K562 (cell line): ENCODE data around the gene IKBKE. TPM values are rescaled to one million over a fixed set of nuclear protein-coding genes. Genes with fewer than 3 reads are reported as not detected.

ENCODE experiments used
- BRF1 ChIP-seq: IDR thresholded peaks from 3 replicates; pipeline ENCODE4 v1.6.1; 2011; ENCODE audit warnings: borderline replicate concordance, mild to moderate bottlenecking; ENCODE audit not compliant: insufficient read length; ENCODE audit errors: extremely low read depth
- E2F3 ChIP-seq: fragments of 250-450 bp; sonication (Bioruptor Pico); IDR thresholded peaks from 2 replicates; pipeline ENCODE4 v1.4.0; 2020; ENCODE audit warnings: mild to moderate bottlenecking
- EZH2 ChIP-seq: IDR thresholded peaks from 2 replicates; pipeline ENCODE4 v1.6.1; 2012; ENCODE audit warnings: low read depth, mild to moderate bottlenecking, inconsistent platforms, low read length, borderline replicate concordance
- FOXK2 ChIP-seq, 2 experiments: fragments of 450-650 bp; IDR thresholded peaks in 1 of 2; conservative IDR thresholded peaks in 1 of 2; 2 replicates each; pipeline ENCODE4 v1.6.1; 2016; ENCODE audit warnings: low read depth in 2 of 2, mild to moderate bottlenecking in 1 of 2
- JUN ChIP-seq, 2 experiments: sonication (generic) in 1 of 2; formaldehyde crosslinking in 1 of 2; IDR thresholded peaks; 2 replicates each; pipeline versions ENCODE4 v1.6.1 to v1.8.0; 2012 to 2022; ENCODE audit warnings: borderline replicate concordance in 2 of 2, mild to moderate bottlenecking in 2 of 2, improper control_type of control experiment in 1 of 2, low read depth in 1 of 2, low read length in 1 of 2, missing genetic modification reagents in 1 of 2
- KLF16 ChIP-seq: IDR thresholded peaks from 2 replicates; pipeline ENCODE4 v1.6.1; 2016; ENCODE audit warnings: antibody characterized with exemption
- MTA3 ChIP-seq: fragments of 450-650 bp; formaldehyde crosslinking; IDR thresholded peaks from 2 replicates; pipeline ENCODE4 v1.6.1; 2017; ENCODE audit warnings: mild to moderate bottlenecking, borderline replicate concordance
- TOE1 ChIP-seq, 2 experiments: fragments of 450-650 bp in 1 of 2; sonication (generic) in 1 of 2; formaldehyde crosslinking in 1 of 2; IDR thresholded peaks; 2 replicates each; pipeline versions ENCODE4 v1.7.1 to v1.8.0; 2016 to 2022; ENCODE audit warnings: borderline replicate concordance in 2 of 2, mild to moderate bottlenecking in 2 of 2, antibody characterized with exemption in 1 of 2, inconsistent platforms in 1 of 2, low read depth in 1 of 2, missing genetic modification reagents in 1 of 2, moderate library complexity in 1 of 2
- ZNF134 ChIP-seq: fragments of 250-450 bp; sonication (Bioruptor Pico); conservative IDR thresholded peaks from 2 replicates; pipeline ENCODE4 v1.4.0; 2020
- ZNF24 ChIP-seq: fragments of 450-650 bp; IDR thresholded peaks from 2 replicates; pipeline ENCODE4 v1.6.1; 2016
- polyA plus RNA-seq, 8 experiments: library from polyadenylated mRNA; depleted of rRNA in 4 of 8; stranded (reverse) in 5 of 8; unstranded in 3 of 8; fragments of >200 nt; fragmentation: Nextera tagmentation in 2 of 8; fragmentation: Illumina TruSeq in 1 of 8; extraction: Ambion mirVana in 2 of 8; extraction: Trizol in 1 of 8; gene quantifications; 2 replicates each; pipeline versions ENCODE4 v1.2.1 to v1.2.3, GENCODE V29; 2011 to 2014; ENCODE audit warnings: inconsistent platforms in 1 of 8, missing spikeins in 1 of 8
- total RNA-seq, 7 experiments: library from RNA; depleted of rRNA in 6 of 7; stranded (reverse); fragments of >200 nt in 6 of 7; fragmentation: Illumina TruSeq in 2 of 7; extraction: Trizol in 2 of 7; gene quantifications; 2 replicates each; pipeline versions ENCODE4 v1.2.1 to v1.2.3, GENCODE V29; 2011 to 2021; ENCODE audit warnings: low replicate concordance in 1 of 7
- TF ChIP-seq, protein P1 (sequence below): fragments of 450-650 bp; formaldehyde crosslinking; conservative IDR thresholded peaks from 2 replicates; pipeline ENCODE4 v1.4.0; 2022; ENCODE audit warnings: mild to moderate bottlenecking, missing genetic modification characterization
- TF ChIP-seq, protein P2 (sequence below): fragments of 450-650 bp; IDR thresholded peaks from 2 replicates; pipeline ENCODE4 v1.7.1; 2018; ENCODE audit warnings: mild to moderate bottlenecking, low read depth; ENCODE audit not compliant: partially characterized antibody
- TF ChIP-seq, protein P3 (sequence below): fragments of 250-450 bp; sonication (Bioruptor Pico); IDR thresholded peaks from 2 replicates; pipeline ENCODE4 v1.8.0; 2021; ENCODE audit warnings: moderate library complexity, mild to moderate bottlenecking, inconsistent platforms
- TF ChIP-seq, protein P4 (sequence below): sonication (generic); formaldehyde crosslinking; IDR thresholded peaks from 2 replicates; pipeline ENCODE4 v1.8.0; 2022; ENCODE audit warnings: mild to moderate bottlenecking, low read depth, missing genetic modification reagents
- TF ChIP-seq, protein P5 (sequence below): sonication (generic); formaldehyde crosslinking; IDR thresholded peaks from 2 replicates; pipeline ENCODE4 v1.9.0; 2022; ENCODE audit warnings: mild to moderate bottlenecking, missing genetic modification reagents

IKBKE gene
- total and polyA plus RNA-seq, 9 of the 15 experiments (the other 6 are each of a cell fraction or from before 2014, with no cell fraction given): 2.3 to 9.0 (median 4.8) TPM

DNA sequence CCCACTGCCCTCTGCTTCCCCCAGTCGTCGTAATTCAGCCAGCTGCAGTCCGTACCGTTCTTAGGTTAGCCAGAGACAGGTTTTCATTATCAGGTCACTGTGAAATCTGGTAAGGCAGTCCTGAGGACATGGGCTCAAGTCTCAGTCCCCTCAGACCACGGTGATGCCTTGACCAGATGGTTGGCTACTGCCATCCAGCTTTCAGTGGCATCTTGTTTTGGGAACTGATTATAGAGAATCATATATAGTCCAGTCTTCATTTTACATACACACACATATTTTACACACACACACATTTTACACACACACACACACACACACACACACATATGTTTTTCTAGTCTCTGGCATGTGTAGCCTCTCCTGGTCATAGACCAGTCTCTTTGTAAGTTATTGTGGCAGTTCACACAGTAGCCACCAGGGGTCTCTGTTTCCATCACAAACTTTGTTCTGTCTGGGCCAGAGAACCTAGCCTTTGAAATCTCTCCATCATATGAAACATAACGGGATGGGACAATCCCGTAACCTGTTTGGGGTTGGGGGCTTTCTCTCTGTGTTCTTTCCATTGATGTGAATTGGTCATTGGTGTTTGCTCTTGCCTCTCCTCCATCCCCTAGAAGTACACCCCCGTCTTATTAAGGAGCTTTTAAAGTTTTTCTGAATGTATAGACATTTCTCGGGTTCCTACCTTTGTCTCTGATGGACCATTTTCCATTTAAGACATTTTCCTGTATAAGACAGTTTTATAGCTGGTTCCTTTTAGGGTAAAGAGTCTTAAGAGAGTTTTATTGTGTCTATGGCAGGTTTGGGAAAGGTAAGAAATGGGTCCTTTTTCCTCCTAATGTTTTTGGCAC lies 8.4 kb upstream of the IKBKE start (continued):
- TF ChIP-seq, protein P1, sequence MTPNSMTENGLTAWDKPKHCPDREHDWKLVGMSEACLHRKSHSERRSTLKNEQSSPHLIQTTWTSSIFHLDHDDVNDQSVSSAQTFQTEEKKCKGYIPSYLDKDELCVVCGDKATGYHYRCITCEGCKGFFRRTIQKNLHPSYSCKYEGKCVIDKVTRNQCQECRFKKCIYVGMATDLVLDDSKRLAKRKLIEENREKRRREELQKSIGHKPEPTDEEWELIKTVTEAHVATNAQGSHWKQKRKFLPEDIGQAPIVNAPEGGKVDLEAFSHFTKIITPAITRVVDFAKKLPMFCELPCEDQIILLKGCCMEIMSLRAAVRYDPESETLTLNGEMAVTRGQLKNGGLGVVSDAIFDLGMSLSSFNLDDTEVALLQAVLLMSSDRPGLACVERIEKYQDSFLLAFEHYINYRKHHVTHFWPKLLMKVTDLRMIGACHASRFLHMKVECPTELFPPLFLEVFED: 0 out of 2 replicates have a peak, but pooled peaks have one; percentile 30
- TF ChIP-seq BRF1 (no peak), JUN (IDR thresholded peaks at IDR 0.05; ENCODE audit: borderline replicate concordance, low read depth, low read length) (0 out of 2 replicates have a peak, but pooled peaks have one; percentile 17), JUN (CRISPR knock-in tag; IDR thresholded peaks at IDR 0.05; ENCODE audit: borderline replicate concordance) (no peak), EZH2 (no peak), ZNF24 (no peak), KLF16 (0 out of 2 replicates have a peak, but pooled peaks have one; percentile 44), MTA3 (peak; percentile 19; the same call in 1 of the 2 replicates), TOE1 (IDR thresholded peaks at IDR 0.05; ENCODE audit: borderline replicate concordance) (0 out of 2 replicates have a peak, but pooled peaks have one; percentile 19), TOE1 (CRISPR knock-in tag; IDR thresholded peaks at IDR 0.05; ENCODE audit: borderline replicate concordance, low read depth) (no peak), ZNF134 (CRISPR knock-in tag) (no peak), FOXK2 (conservative IDR thresholded peaks at IDR 0.05 in 1 of 2, IDR thresholded peaks at IDR 0.05 in 1 of 2; ENCODE audit: low read depth in 2 of 2) (peak in 1 of 2 experiments; percentile 55; a peak in 2 of 4 replicates), E2F3 (no peak)
- TF ChIP-seq, protein P2, sequence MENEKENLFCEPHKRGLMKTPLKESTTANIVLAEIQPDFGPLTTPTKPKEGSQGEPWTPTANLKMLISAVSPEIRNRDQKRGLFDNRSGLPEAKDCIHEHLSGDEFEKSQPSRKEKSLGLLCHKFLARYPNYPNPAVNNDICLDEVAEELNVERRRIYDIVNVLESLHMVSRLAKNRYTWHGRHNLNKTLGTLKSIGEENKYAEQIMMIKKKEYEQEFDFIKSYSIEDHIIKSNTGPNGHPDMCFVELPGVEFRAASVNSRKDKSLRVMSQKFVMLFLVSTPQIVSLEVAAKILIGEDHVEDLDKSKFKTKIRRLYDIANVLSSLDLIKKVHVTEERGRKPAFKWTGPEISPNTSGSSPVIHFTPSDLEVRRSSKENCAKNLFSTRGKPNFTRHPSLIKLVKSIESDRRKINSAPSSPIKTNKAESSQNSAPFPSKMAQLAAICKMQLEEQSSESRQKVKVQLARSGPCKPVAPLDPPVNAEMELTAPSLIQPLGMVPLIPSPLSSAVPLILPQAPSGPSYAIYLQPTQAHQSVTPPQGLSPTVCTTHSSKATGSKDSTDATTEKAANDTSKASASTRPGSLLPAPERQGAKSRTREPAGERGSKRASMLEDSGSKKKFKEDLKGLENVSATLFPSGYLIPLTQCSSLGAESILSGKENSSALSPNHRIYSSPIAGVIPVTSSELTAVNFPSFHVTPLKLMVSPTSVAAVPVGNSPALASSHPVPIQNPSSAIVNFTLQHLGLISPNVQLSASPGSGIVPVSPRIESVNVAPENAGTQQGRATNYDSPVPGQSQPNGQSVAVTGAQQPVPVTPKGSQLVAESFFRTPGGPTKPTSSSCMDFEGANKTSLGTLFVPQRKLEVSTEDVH: peak; percentile 24
- TF ChIP-seq, protein P3, sequence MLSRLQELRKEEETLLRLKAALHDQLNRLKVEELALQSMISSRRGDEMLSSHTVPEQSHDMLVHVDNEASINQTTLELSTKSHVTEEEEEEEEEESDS: no peak
- TF ChIP-seq, protein P4, sequence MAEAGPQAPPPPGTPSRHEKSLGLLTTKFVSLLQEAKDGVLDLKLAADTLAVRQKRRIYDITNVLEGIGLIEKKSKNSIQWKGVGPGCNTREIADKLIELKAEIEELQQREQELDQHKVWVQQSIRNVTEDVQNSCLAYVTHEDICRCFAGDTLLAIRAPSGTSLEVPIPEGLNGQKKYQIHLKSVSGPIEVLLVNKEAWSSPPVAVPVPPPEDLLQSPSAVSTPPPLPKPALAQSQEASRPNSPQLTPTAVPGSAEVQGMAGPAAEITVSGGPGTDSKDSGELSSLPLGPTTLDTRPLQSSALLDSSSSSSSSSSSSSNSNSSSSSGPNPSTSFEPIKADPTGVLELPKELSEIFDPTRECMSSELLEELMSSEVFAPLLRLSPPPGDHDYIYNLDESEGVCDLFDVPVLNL: no peak
- TF ChIP-seq, protein P5, sequence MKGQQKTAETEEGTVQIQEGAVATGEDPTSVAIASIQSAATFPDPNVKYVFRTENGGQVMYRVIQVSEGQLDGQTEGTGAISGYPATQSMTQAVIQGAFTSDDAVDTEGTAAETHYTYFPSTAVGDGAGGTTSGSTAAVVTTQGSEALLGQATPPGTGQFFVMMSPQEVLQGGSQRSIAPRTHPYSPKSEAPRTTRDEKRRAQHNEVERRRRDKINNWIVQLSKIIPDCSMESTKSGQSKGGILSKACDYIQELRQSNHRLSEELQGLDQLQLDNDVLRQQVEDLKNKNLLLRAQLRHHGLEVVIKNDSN (CRISPR knock-in tag): no peak
